ENCODE measurements around the gene CASP7. TPM values are rescaled to one million over a fixed set of nuclear protein-coding genes. Genes with fewer than 3 reads are reported as not detected.

CASP7 gene
- total and polyA plus RNA-seq, 8 donors, result 34.0 to 50.5 (median 43.7) TPM

Small RNAs within 50 kb of the gene (microRNA-seq; reads per million reads assigned to microRNA genes)
- 0 reads per million in 2 donors for gene MIR4483

Other genes starting within 250 kb of the CASP7 start
- 1 to 10 TPM in 1 of 2 donors, under 1 TPM in 1; 0.24 to 1.3 TPM for gene HABP2, start 126.9 kb upstream of the CASP7 start, total RNA-seq
- 1 to 10 TPM in 1 of 6 donors, under 1 TPM in 5; 0.34 to 1.1 (median 0.63) TPM for gene HABP2, start 126.9 kb upstream of the CASP7 start, polyA plus RNA-seq (ENCODE audit: insufficient read length in 6 of 6)
- gene NRAP, start 15.9 kb upstream of the CASP7 start, total RNA-seq, result under 1 TPM; 0.09 to 0.26 TPM
- gene NRAP, start 15.9 kb upstream of the CASP7 start, polyA plus RNA-seq (ENCODE audit: insufficient read length in 6 of 6), result under 1 TPM in 2 of 6 donors, not detected in 4; 0.03 to 0.06 TPM
- gene PLEKHS1, start 71.8 kb downstream of the CASP7 start, total RNA-seq, result 1 to 10 TPM in 1 of 2 donors, not detected in 1; 4.7 TPM
- under 1 TPM; 0.05 to 0.23 (median 0.11) TPM for gene PLEKHS1, start 71.8 kb downstream of the CASP7 start, polyA plus RNA-seq (ENCODE audit: insufficient read length in 6 of 6)
- gene DCLRE1A, start 174.2 kb downstream of the CASP7 start, total RNA-seq, result 1 to 10 TPM; 8.1 to 8.5 TPM
- gene DCLRE1A, start 174.2 kb downstream of the CASP7 start, polyA plus RNA-seq (ENCODE audit: insufficient read length in 6 of 6), result 10 to 100 TPM; 11.6 to 14.9 (median 12.6) TPM
- 10 to 100 TPM; 38.0 to 48.2 TPM for gene NHLRC2, start 174.7 kb downstream of the CASP7 start, total RNA-seq
- 10 to 100 TPM; 22.0 to 27.1 (median 26.1) TPM for gene NHLRC2, start 174.7 kb downstream of the CASP7 start, polyA plus RNA-seq (ENCODE audit: insufficient read length in 6 of 6)

Measured in left lung (tissue), 8 donors.